K562 (cell line): Measurements from ENCODE around the gene SFXN5. TPM values are rescaled to one million over a fixed set of nuclear protein-coding genes. Genes with fewer than 3 reads are reported as not detected.

Source experiments
- BDP1 ChIP-seq: IDR thresholded peaks from 3 replicates; pipeline ENCODE4 v1.6.1; 2011; ENCODE audit not compliant: insufficient read length, insufficient read depth
- CTCF ChIP-seq, 3 experiments: IDR thresholded peaks in 2 of 3; conservative IDR thresholded peaks in 1 of 3; 2 replicates each; pipeline ENCODE4 v1.5.1; 2011 to 2012; ENCODE audit warnings: low read length in 3 of 3, mild to moderate bottlenecking in 3 of 3, control low read depth in 2 of 3, improper control_type of control experiment in 1 of 3, inconsistent platforms in 1 of 3, low read depth in 1 of 3, mixed read lengths in 1 of 3, moderate library complexity in 1 of 3; ENCODE audit not compliant: insufficient read depth in 2 of 3
- FOXJ3 ChIP-seq: sonication (generic); formaldehyde crosslinking; IDR thresholded peaks from 2 replicates; pipeline ENCODE4 v1.4.0; 2020; ENCODE audit warnings: mild to moderate bottlenecking, missing genetic modification reagents
- FOXM1 ChIP-seq, 2 experiments: fragments of 450-650 bp in 1 of 2; sonication (generic) in 1 of 2; formaldehyde crosslinking in 1 of 2; IDR thresholded peaks; 2 replicates each; pipeline versions ENCODE4 v1.6.1 to v1.9.0; 2017 to 2022; ENCODE audit warnings: low read depth in 2 of 2, mild to moderate bottlenecking in 2 of 2, missing genetic modification reagents in 1 of 2, moderate library complexity in 1 of 2
- RAD21 ChIP-seq, 2 experiments: fragments of 250-450 bp in 1 of 2; fragments of 450-650 bp in 1 of 2; sonication (Bioruptor Pico) in 1 of 2; formaldehyde crosslinking in 1 of 2; IDR thresholded peaks in 1 of 2; conservative IDR thresholded peaks in 1 of 2; 2 replicates each; pipeline versions ENCODE4 v1.4.0 to v1.8.0; 2020 to 2022; ENCODE audit warnings: mild to moderate bottlenecking in 2 of 2, moderate library complexity in 1 of 2
- RBM14 ChIP-seq: fragments of 200-400 bp; formaldehyde crosslinking; IDR thresholded peaks from 2 replicates; pipeline ENCODE4 v1.6.1; 2018; ENCODE audit warnings: low read depth, mild to moderate bottlenecking, low read length, moderate library complexity, borderline replicate concordance; ENCODE audit not compliant: insufficient read depth
- ZNF134 ChIP-seq: fragments of 250-450 bp; sonication (Bioruptor Pico); conservative IDR thresholded peaks from 2 replicates; pipeline ENCODE4 v1.4.0; 2020
- polyA plus RNA-seq, 8 experiments: library from polyadenylated mRNA; depleted of rRNA in 4 of 8; stranded (reverse) in 5 of 8; unstranded in 3 of 8; fragments of >200 nt; fragmentation: Nextera tagmentation in 2 of 8; fragmentation: Illumina TruSeq in 1 of 8; extraction: Ambion mirVana in 2 of 8; extraction: Trizol in 1 of 8; gene quantifications; 2 replicates each; pipeline versions ENCODE4 v1.2.1 to v1.2.3, GENCODE V29; 2011 to 2014; ENCODE audit warnings: inconsistent platforms in 1 of 8, missing spikeins in 1 of 8
- total RNA-seq, 7 experiments: library from RNA; depleted of rRNA in 6 of 7; stranded (reverse); fragments of >200 nt in 6 of 7; fragmentation: Illumina TruSeq in 2 of 7; extraction: Trizol in 2 of 7; gene quantifications; 2 replicates each; pipeline versions ENCODE4 v1.2.1 to v1.2.3, GENCODE V29; 2011 to 2021; ENCODE audit warnings: low replicate concordance in 1 of 7
- TF ChIP-seq, protein P1 (sequence below): fragments of 250-450 bp; sonication (Bioruptor Pico); IDR thresholded peaks from 2 replicates; pipeline ENCODE4 v1.4.0; 2020; ENCODE audit warnings: borderline replicate concordance
- TF ChIP-seq, protein P2 (sequence below): fragments of 450-650 bp; formaldehyde crosslinking; IDR thresholded peaks from 2 replicates; pipeline ENCODE4 v1.4.0; 2020; ENCODE audit warnings: mild to moderate bottlenecking, moderate library complexity

Gene SFXN5
- total and polyA plus RNA-seq, 9 of the 15 experiments (the other 6 are each of a cell fraction or from before 2014, with no cell fraction given) = 8.3 to 22.6 (median 16.0) TPM

GRCh38 chr2:72892506-72893173, 178.9 kb downstream of the SFXN5 start (continued):
- TF ChIP-seq, protein P1, sequence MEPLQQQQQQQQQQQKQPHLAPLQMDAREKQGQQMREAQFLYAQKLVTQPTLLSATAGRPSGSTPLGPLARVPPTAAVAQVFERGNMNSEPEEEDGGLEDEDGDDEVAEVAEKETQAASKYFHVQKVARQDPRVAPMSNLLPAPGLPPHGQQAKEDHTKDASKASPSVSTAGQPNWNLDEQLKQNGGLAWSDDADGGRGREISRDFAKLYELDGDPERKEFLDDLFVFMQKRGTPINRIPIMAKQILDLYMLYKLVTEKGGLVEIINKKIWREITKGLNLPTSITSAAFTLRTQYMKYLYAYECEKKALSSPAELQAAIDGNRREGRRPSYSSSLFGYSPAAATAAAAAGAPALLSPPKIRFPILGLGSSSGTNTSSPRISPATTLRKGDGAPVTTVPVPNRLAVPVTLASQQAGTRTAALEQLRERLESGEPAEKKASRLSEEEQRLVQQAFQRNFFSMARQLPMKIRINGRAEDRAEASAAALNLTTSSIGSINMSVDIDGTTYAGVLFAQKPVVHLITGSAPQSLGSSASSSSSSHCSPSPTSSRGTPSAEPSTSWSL = no peak
- TF ChIP-seq FOXM1 (IDR thresholded peaks at IDR 0.05; ENCODE audit: low read depth) (no peak), FOXM1 (CRISPR knock-in tag; IDR thresholded peaks at IDR 0.05; ENCODE audit: low read depth) (no peak), ZNF134 (CRISPR knock-in tag) (no peak), FOXJ3 (no peak), BDP1 (no peak), RAD21 (CRISPR knock-in tag; conservative IDR thresholded peaks at IDR 0.05 in 1 of 2, IDR thresholded peaks at IDR 0.05 in 1 of 2) (peak; percentile 56 to 73), RBM14 (no peak), CTCF (IDR thresholded peaks at IDR 0.05 in 2 of 3, conservative IDR thresholded peaks at IDR 0.05 in 1 of 3; ENCODE audit: insufficient read depth in 2 of 3, low read depth in 1 of 3, low read length in 3 of 3) (peak; percentile 69 to 76 (median 75))
- TF ChIP-seq, protein P2, sequence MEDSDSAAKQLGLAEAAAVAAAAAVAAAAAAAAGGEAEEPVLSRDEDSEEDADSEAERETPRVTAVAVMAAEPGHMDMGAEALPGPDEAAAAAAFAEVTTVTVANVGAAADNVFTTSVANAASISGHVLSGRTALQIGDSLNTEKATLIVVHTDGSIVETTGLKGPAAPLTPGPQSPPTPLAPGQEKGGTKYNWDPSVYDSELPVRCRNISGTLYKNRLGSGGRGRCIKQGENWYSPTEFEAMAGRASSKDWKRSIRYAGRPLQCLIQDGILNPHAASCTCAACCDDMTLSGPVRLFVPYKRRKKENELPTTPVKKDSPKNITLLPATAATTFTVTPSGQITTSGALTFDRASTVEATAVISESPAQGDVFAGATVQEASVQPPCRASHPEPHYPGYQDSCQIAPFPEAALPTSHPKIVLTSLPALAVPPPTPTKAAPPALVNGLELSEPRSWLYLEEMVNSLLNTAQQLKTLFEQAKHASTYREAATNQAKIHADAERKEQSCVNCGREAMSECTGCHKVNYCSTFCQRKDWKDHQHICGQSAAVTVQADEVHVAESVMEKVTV (CRISPR knock-in tag) = peak; percentile 26; the same call in 1 of the 2 replicates

Other genes starting within 250 kb of the SFXN5 start
Only the 7 nearest of the 10 such genes appear.
- 38.3 and 44.2 TPM in 2 replicates for gene SPR, start 184.3 kb downstream of the SFXN5 start, total RNA-seq (2014; rRNA removed)
- gene SPR, start 184.3 kb downstream of the SFXN5 start, total RNA-seq (2014; rRNA removed; fragmentation: Illumina TruSeq; extraction: Trizol) = 19.9 and 26.3 TPM in 2 replicates
- gene SPR, start 184.3 kb downstream of the SFXN5 start, total RNA-seq (2015; rRNA removed; fragmentation: Illumina TruSeq; extraction: Trizol) = 23.0 and 24.1 TPM in 2 replicates
- gene SPR, start 184.3 kb downstream of the SFXN5 start, total RNA-seq (2021) = 36.5 and 38.8 TPM in 2 replicates
- gene SPR, start 184.3 kb downstream of the SFXN5 start, polyA plus RNA-seq (2011; rRNA removed) = 17.4 and 28.4 TPM in 2 replicates
- 21.9 and 22.0 TPM in 2 replicates for gene SPR, start 184.3 kb downstream of the SFXN5 start, polyA plus RNA-seq (2014; fragmentation: Illumina TruSeq; extraction: Trizol)
- gene SPR, start 184.3 kb downstream of the SFXN5 start, polyA plus RNA-seq (2014; fragmentation: Nextera tagmentation; extraction: Ambion mirVana) = 1 to 10 TPM; 7.7 to 9.4 TPM
- 28.5 TPM in 2 replicates for gene SPR, start 184.3 kb downstream of the SFXN5 start, polyA plus RNA-seq (2014; rRNA removed)
- 0.20 and 0.32 TPM in 2 replicates for gene EMX1, start 154.2 kb downstream of the SFXN5 start, total RNA-seq (2014; rRNA removed)
- gene EMX1, start 154.2 kb downstream of the SFXN5 start, total RNA-seq (2014; rRNA removed; fragmentation: Illumina TruSeq; extraction: Trizol) = not detected in 2 replicates
- gene EMX1, start 154.2 kb downstream of the SFXN5 start, total RNA-seq (2015; rRNA removed; fragmentation: Illumina TruSeq; extraction: Trizol) = not detected in 2 replicates
- 0.18 TPM in 1 of 2 replicates, not detected in the other for gene EMX1, start 154.2 kb downstream of the SFXN5 start, total RNA-seq (2021)
- 0.10 and 0.22 TPM in 2 replicates for gene EMX1, start 154.2 kb downstream of the SFXN5 start, polyA plus RNA-seq (2011; rRNA removed)
- not detected in 2 replicates for gene EMX1, start 154.2 kb downstream of the SFXN5 start, polyA plus RNA-seq (2014; fragmentation: Illumina TruSeq; extraction: Trizol)
- not detected for gene EMX1, start 154.2 kb downstream of the SFXN5 start, polyA plus RNA-seq (2014; fragmentation: Nextera tagmentation; extraction: Ambion mirVana)
- 0.21 TPM in 1 of 2 replicates, not detected in the other for gene EMX1, start 154.2 kb downstream of the SFXN5 start, polyA plus RNA-seq (2014; rRNA removed)
- gene RAB11FIP5, start 41.2 kb upstream of the SFXN5 start, total RNA-seq (2014; rRNA removed) = 5.7 and 7.0 TPM in 2 replicates
- gene RAB11FIP5, start 41.2 kb upstream of the SFXN5 start, total RNA-seq (2014; rRNA removed; fragmentation: Illumina TruSeq; extraction: Trizol) = 6.7 and 6.8 TPM in 2 replicates
- 3.4 and 3.7 TPM in 2 replicates for gene RAB11FIP5, start 41.2 kb upstream of the SFXN5 start, total RNA-seq (2015; rRNA removed; fragmentation: Illumina TruSeq; extraction: Trizol)
- 8.6 and 9.1 TPM in 2 replicates for gene RAB11FIP5, start 41.2 kb upstream of the SFXN5 start, total RNA-seq (2021)
- 11.3 and 14.4 TPM in 2 replicates for gene RAB11FIP5, start 41.2 kb upstream of the SFXN5 start, polyA plus RNA-seq (2011; rRNA removed)
- gene RAB11FIP5, start 41.2 kb upstream of the SFXN5 start, polyA plus RNA-seq (2014; fragmentation: Illumina TruSeq; extraction: Trizol) = 8.0 and 8.3 TPM in 2 replicates
- gene RAB11FIP5, start 41.2 kb upstream of the SFXN5 start, polyA plus RNA-seq (2014; fragmentation: Nextera tagmentation; extraction: Ambion mirVana) = 1 to 10 TPM; 1.7 TPM
- 5.7 and 6.4 TPM in 2 replicates for gene RAB11FIP5, start 41.2 kb upstream of the SFXN5 start, polyA plus RNA-seq (2014; rRNA removed)
- gene NOTO, start 130.9 kb upstream of the SFXN5 start, total RNA-seq (2014; rRNA removed) = not detected in 2 replicates
- gene NOTO, start 130.9 kb upstream of the SFXN5 start, total RNA-seq (2014; rRNA removed; fragmentation: Illumina TruSeq; extraction: Trizol) = not detected in 2 replicates
- gene NOTO, start 130.9 kb upstream of the SFXN5 start, total RNA-seq (2015; rRNA removed; fragmentation: Illumina TruSeq; extraction: Trizol) = not detected in 2 replicates
- not detected in 2 replicates for gene NOTO, start 130.9 kb upstream of the SFXN5 start, total RNA-seq (2021)
- not detected in 2 replicates for gene NOTO, start 130.9 kb upstream of the SFXN5 start, polyA plus RNA-seq (2011; rRNA removed)
- not detected in 2 replicates for gene NOTO, start 130.9 kb upstream of the SFXN5 start, polyA plus RNA-seq (2014; fragmentation: Illumina TruSeq; extraction: Trizol)
- not detected for gene NOTO, start 130.9 kb upstream of the SFXN5 start, polyA plus RNA-seq (2014; fragmentation: Nextera tagmentation; extraction: Ambion mirVana)
- not detected in 2 replicates for gene NOTO, start 130.9 kb upstream of the SFXN5 start, polyA plus RNA-seq (2014; rRNA removed)
- gene SMYD5, start 142.5 kb upstream of the SFXN5 start, total RNA-seq (2014; rRNA removed) = 32.0 and 39.5 TPM in 2 replicates
- gene SMYD5, start 142.5 kb upstream of the SFXN5 start, total RNA-seq (2014; rRNA removed; fragmentation: Illumina TruSeq; extraction: Trizol) = 27.8 and 30.7 TPM in 2 replicates
- gene SMYD5, start 142.5 kb upstream of the SFXN5 start, total RNA-seq (2015; rRNA removed; fragmentation: Illumina TruSeq; extraction: Trizol) = 34.7 and 37.2 TPM in 2 replicates
- gene SMYD5, start 142.5 kb upstream of the SFXN5 start, total RNA-seq (2021) = 43.4 and 44.4 TPM in 2 replicates
- 32.8 and 46.7 TPM in 2 replicates for gene SMYD5, start 142.5 kb upstream of the SFXN5 start, polyA plus RNA-seq (2011; rRNA removed)
- 49.9 and 56.8 TPM in 2 replicates for gene SMYD5, start 142.5 kb upstream of the SFXN5 start, polyA plus RNA-seq (2014; fragmentation: Illumina TruSeq; extraction: Trizol)
- 10 to 100 TPM; 11.4 to 20.8 TPM for gene SMYD5, start 142.5 kb upstream of the SFXN5 start, polyA plus RNA-seq (2014; fragmentation: Nextera tagmentation; extraction: Ambion mirVana)
- 31.7 and 51.6 TPM in 2 replicates for gene SMYD5, start 142.5 kb upstream of the SFXN5 start, polyA plus RNA-seq (2014; rRNA removed)
- 43.1 and 47.4 TPM in 2 replicates for gene PRADC1, start 161.5 kb upstream of the SFXN5 start, total RNA-seq (2014; rRNA removed)
- gene PRADC1, start 161.5 kb upstream of the SFXN5 start, total RNA-seq (2014; rRNA removed; fragmentation: Illumina TruSeq; extraction: Trizol) = 26.1 and 32.9 TPM in 2 replicates
- 33.8 and 33.9 TPM in 2 replicates for gene PRADC1, start 161.5 kb upstream of the SFXN5 start, total RNA-seq (2015; rRNA removed; fragmentation: Illumina TruSeq; extraction: Trizol)
- 36.3 and 41.2 TPM in 2 replicates for gene PRADC1, start 161.5 kb upstream of the SFXN5 start, total RNA-seq (2021)
- 23.3 and 34.2 TPM in 2 replicates for gene PRADC1, start 161.5 kb upstream of the SFXN5 start, polyA plus RNA-seq (2011; rRNA removed)
- 36.1 and 38.5 TPM in 2 replicates for gene PRADC1, start 161.5 kb upstream of the SFXN5 start, polyA plus RNA-seq (2014; fragmentation: Illumina TruSeq; extraction: Trizol)
- gene PRADC1, start 161.5 kb upstream of the SFXN5 start, polyA plus RNA-seq (2014; fragmentation: Nextera tagmentation; extraction: Ambion mirVana) = 10 to 100 TPM in 1 of 2 experiments, 1 to 10 TPM in 1; 7.3 to 10.7 TPM
- 40.9 and 43.1 TPM in 2 replicates for gene PRADC1, start 161.5 kb upstream of the SFXN5 start, polyA plus RNA-seq (2014; rRNA removed)
- 638 and 695 TPM in 2 replicates for gene CCT7, start 162.6 kb upstream of the SFXN5 start, total RNA-seq (2014; rRNA removed)
- 579 and 592 TPM in 2 replicates for gene CCT7, start 162.6 kb upstream of the SFXN5 start, total RNA-seq (2014; rRNA removed; fragmentation: Illumina TruSeq; extraction: Trizol)
- gene CCT7, start 162.6 kb upstream of the SFXN5 start, total RNA-seq (2015; rRNA removed; fragmentation: Illumina TruSeq; extraction: Trizol) = 599 and 679 TPM in 2 replicates
- gene CCT7, start 162.6 kb upstream of the SFXN5 start, total RNA-seq (2021) = 647 and 659 TPM in 2 replicates
- 366 and 847 TPM in 2 replicates for gene CCT7, start 162.6 kb upstream of the SFXN5 start, polyA plus RNA-seq (2011; rRNA removed)
- 833 and 856 TPM in 2 replicates for gene CCT7, start 162.6 kb upstream of the SFXN5 start, polyA plus RNA-seq (2014; fragmentation: Illumina TruSeq; extraction: Trizol)
- gene CCT7, start 162.6 kb upstream of the SFXN5 start, polyA plus RNA-seq (2014; fragmentation: Nextera tagmentation; extraction: Ambion mirVana) = 100 to 1,000 TPM; 326 to 587 TPM
- gene CCT7, start 162.6 kb upstream of the SFXN5 start, polyA plus RNA-seq (2014; rRNA removed) = 625 and 697 TPM in 2 replicates